PC-9 (cell line): ENCODE measurements around the gene PARS2. TPM values are rescaled to one million over a fixed set of nuclear protein-coding genes. Genes with fewer than 3 reads are reported as not detected.
A peak's percentile ranks its signal among the peaks of the same experiment; 100 is the strongest.

ENCODE experiments used
- Bru-seq: library from RNA; stranded (reverse); fragments of 400-500 nt; gene quantifications from one replicate; lab custom pipeline; 2021; lab: Mats Ljungman, UMichigan
- BruChase-seq, 2 experiments: library from RNA; stranded (reverse); fragments of 400-500 nt; gene quantifications; one replicate each; lab custom pipeline; 2021; lab: Mats Ljungman, UMichigan
- BruUV-seq: library from RNA; stranded (reverse); fragments of 400-500 nt; replicated peaks from 2 replicates; lab custom pipeline; 2021; lab: Mats Ljungman, UMichigan
- CTCF ChIA-PET: fragments of 300-600 bp; sonication (Branson Sonifier 250); formaldehyde crosslinking; loops from one replicate; lab custom pipeline; 2022; ENCODE audit warnings: antibody characterized with exemption; lab: Charles Lee
- POLR2A ChIA-PET: fragments of 300-600 bp; sonication (Branson Sonifier 250); formaldehyde crosslinking; loops from one replicate; lab custom pipeline; 2022; ENCODE audit warnings: antibody characterized with exemption; ENCODE audit not compliant: unreplicated experiment; lab: Charles Lee
- DNase-seq, 2 experiments: peaks; one replicate each; pipeline versions ENCODE4 v3.0.0 to v3.0.0-alpha.2; 2015 to 2022; ENCODE audit warnings: mixed read lengths in 1 of 2
- H2AFZ ChIP-seq: fragments of 200-600 bp; sonication (generic); 2 replicates; pipeline ENCODE4 v1.8.1; 2017; ENCODE audit warnings: antibody characterized with exemption
- H3F3A ChIP-seq: fragments of 200-600 bp; sonication (generic); 2 replicates; pipeline ENCODE4 v1.8.1; 2017; ENCODE audit warnings: antibody characterized with exemption, mild to moderate bottlenecking, low read depth; ENCODE audit not compliant: insufficient read depth
- H3K27ac ChIP-seq: fragments of 200-600 bp; sonication (generic); 2 replicates; pipeline ENCODE4 v1.6.1; 2016; ENCODE audit warnings: mixed run types
- H3K27me3 ChIP-seq: fragments of 200-600 bp; sonication (generic); 2 replicates; pipeline ENCODE4 v1.6.1; 2016; ENCODE audit warnings: low read depth, mixed run types; ENCODE audit not compliant: insufficient read depth
- H3K36me3 ChIP-seq: fragments of 200-600 bp; sonication (generic); 2 replicates; pipeline ENCODE4 v1.6.1; 2016; ENCODE audit warnings: low read depth, mixed run types
- H3K4me1 ChIP-seq: fragments of 200-600 bp; sonication (generic); replicated peaks from 2 replicates; pipeline ENCODE4 v1.6.1; 2016; ENCODE audit warnings: mixed run types; ENCODE audit not compliant: insufficient read depth
- H3K4me2 ChIP-seq: fragments of 200-600 bp; sonication (generic); 2 replicates; pipeline ENCODE4 v1.6.1; 2017; ENCODE audit warnings: mixed run types
- H3K4me3 ChIP-seq: fragments of 200-600 bp; sonication (generic); 2 replicates; pipeline ENCODE4 v1.6.1; 2016; ENCODE audit warnings: mixed run types
- H3K79me2 ChIP-seq: fragments of 200-600 bp; sonication (generic); 2 replicates; pipeline ENCODE4 v1.6.1; 2017; ENCODE audit warnings: low read depth, mixed run types
- H3K9me2 ChIP-seq: fragments of 200-600 bp; sonication (generic); 2 replicates; pipeline ENCODE4 v1.8.1; 2017; ENCODE audit warnings: mild to moderate bottlenecking; ENCODE audit not compliant: insufficient read depth
- H3K9me3 ChIP-seq: fragments of 200-600 bp; sonication (generic); 2 replicates; pipeline ENCODE4 v1.8.1; 2016; ENCODE audit warnings: low read depth; ENCODE audit not compliant: insufficient read depth
- H4K20me1 ChIP-seq: fragments of 200-600 bp; sonication (generic); 2 replicates; pipeline ENCODE4 v1.8.1; 2017; ENCODE audit not compliant: insufficient read depth
- CTCF ChIP-seq: fragments of 200-600 bp; sonication (generic); conservative IDR thresholded peaks from 2 replicates; pipeline ENCODE4 v1.6.1; 2017; ENCODE audit warnings: mixed run types, antibody characterized with exemption, mild to moderate bottlenecking, moderate library complexity
- EZH2 ChIP-seq: fragments of 200-600 bp; sonication (generic); IDR thresholded peaks from 2 replicates; pipeline ENCODE4 v1.8.0; 2017; ENCODE audit warnings: antibody characterized with exemption, low read depth
- intact Hi-C: fragments of 100-400 bp; cut with micrococcal nuclease; formaldehyde crosslinking; loops from one replicate; pipeline ENCODE4 v1.10.0; 2022; ENCODE audit not compliant: unreplicated experiment
- long read RNA-seq: library from polyadenylated mRNA; stranded (forward); transcript quantifications from one replicate; pipeline ENCODE4 v2.0.0, GENCODE V29; 2022
- total RNA-seq: library from RNA; stranded (reverse); gene quantifications from 2 replicates; pipeline ENCODE4 v1.2.3, GENCODE V29; 2021

Gene PARS2
- total RNA-seq (12.9 and 13.4 TPM in 2 replicates), Bru-seq, nascent RNA (percentile 63 among the genes with signal in this experiment), BruChase-seq, experiment 1, labeled RNA remaining after a 2-hour chase (percentile 65 among the genes with signal in this experiment), BruChase-seq, experiment 2, labeled RNA remaining after a 6-hour chase (percentile 38 among the genes with signal in this experiment)
- long read RNA-seq, transcript PARS2-201 (2 exons, 2,347 nt), result major isoform, 51 of 58 reads
- long read RNA-seq, partial matches to known transcripts, result 0 of 58 reads
- long read RNA-seq, other reads (novel, unspliced or antisense), result 7 of 58 reads

GRCh38 chr1:54764133-54764921 lies at the start of gene PARS2:
Gene PARS2, minus strand, starts transcription at chr1:54764523. Its CDS starts 5,362 bp downstream, at chr1:54759161.
- H3K4me2 ChIP-seq, result peak within 1 kb of the TSS; percentile 91
- no peaks in the 10 kb centered on the region for H3K36me3 ChIP-seq
- peaks cover 19% of the 10 kb centered on the region for H3K79me2 ChIP-seq
- H3K4me3 ChIP-seq, result peak within 1 kb of the TSS; percentile 82
- no peaks in the 10 kb centered on the region for H3K9me3 ChIP-seq
- no peaks in the 10 kb centered on the region for H4K20me1 ChIP-seq
- TF ChIP-seq CTCF, result no peak
- no peak for TF ChIP-seq EZH2
- intact Hi-C loops, result loop anchor here (2.0 kb wide), 1 partner anchor 36 kb away; the partner anchor contains the start of gene TTC22
- BruUV-seq, result no TSS peak
- CTCF ChIA-PET, result no interaction called here
- H3F3A ChIP-seq, result no peaks in the 10 kb centered on the region
- H3K9me2 ChIP-seq, result no peaks in the 10 kb centered on the region
- peaks cover 7% of the 10 kb centered on the region; the same call in 1 of the 2 replicates for H3K4me1 ChIP-seq
- H3K27me3 ChIP-seq, result no peaks in the 10 kb centered on the region
- POLR2A ChIA-PET, result interaction anchor here (0.7 kb wide), 1 partner anchor 26 kb away, joined by 4 read pairs; no protein-coding TSS in a partner anchor
- peak within 1 kb of the TSS; percentile 67 for H3K27ac ChIP-seq
- peak; percentile 96 to 99 for DNase-seq
- peak within 1 kb of the TSS; percentile 91 for H2AFZ ChIP-seq

GRCh38 chr1:54814126-54814498 lies 49.8 kb upstream of the PARS2 start:
- Histone ChIP-seq H3F3A (no peaks in the 10 kb centered on the region), H3K27ac (no peak overlapping the region), H3K4me1 (peaks cover 8% of the 10 kb centered on the region), H3K27me3 (no peaks in the 10 kb centered on the region), H3K4me3 (no peak overlapping the region), H3K9me3 (no peaks in the 10 kb centered on the region), H3K79me2 (no peaks in the 10 kb centered on the region), H3K4me2 (no peak overlapping the region), H4K20me1 (no peaks in the 10 kb centered on the region), H3K9me2 (no peaks in the 10 kb centered on the region), H3K36me3 (no peaks in the 10 kb centered on the region), H2AFZ (no peak overlapping the region)
- BruUV-seq, result no TSS peak
- ChIA-PET POLR2A (no interaction called here), CTCF (no interaction called here)
- no peak for DNase-seq
- intact Hi-C loops, result loop anchor here (5.0 kb wide), 1 partner anchor 937 kb away; no protein-coding TSS in a partner anchor
- TF ChIP-seq EZH2 (no peak), CTCF (no peak)

GRCh38 chr1:54813485-54814125 lies 49.3 kb upstream of the PARS2 start:
- DNase-seq, result no peak
- POLR2A ChIA-PET, result no interaction called here
- H3K36me3 ChIP-seq, result no peaks in the 10 kb centered on the region
- CTCF ChIA-PET, result interaction anchor here (0.7 kb wide), 1 partner anchor 113 kb away, joined by 5 read pairs; no protein-coding TSS in a partner anchor
- H3F3A ChIP-seq, result no peaks in the 10 kb centered on the region
- no TSS peak for BruUV-seq
- intact Hi-C loops, result loop anchor here (5.0 kb wide), 1 partner anchor 936 kb away; no protein-coding TSS in a partner anchor
- no peaks in the 10 kb centered on the region for H4K20me1 ChIP-seq
- H3K9me3 ChIP-seq, result no peaks in the 10 kb centered on the region
- no peak overlapping the region for H3K4me2 ChIP-seq
- TF ChIP-seq CTCF, result no peak
- no peak for TF ChIP-seq EZH2
- H3K9me2 ChIP-seq, result no peaks in the 10 kb centered on the region
- H3K79me2 ChIP-seq, result no peaks in the 10 kb centered on the region
- H3K27ac ChIP-seq, result no peak overlapping the region
- H3K4me1 ChIP-seq, result peaks cover 3% of the 10 kb centered on the region
- H3K27me3 ChIP-seq, result no peaks in the 10 kb centered on the region
- H2AFZ ChIP-seq, result no peak overlapping the region
- H3K4me3 ChIP-seq, result no peak overlapping the region
